HG02642 (cell line): ENCODE measurements around the gene CEP128.

Source experiments
- ATAC-seq: cut with Tn5 transposase; IDR thresholded peaks from one replicate; pipeline ENCODE4 v1.9.1; 2021; ENCODE audit warnings: mild to moderate bottlenecking; ENCODE audit not compliant: unreplicated experiment, poor library complexity

CEP128 gene

DNA sequence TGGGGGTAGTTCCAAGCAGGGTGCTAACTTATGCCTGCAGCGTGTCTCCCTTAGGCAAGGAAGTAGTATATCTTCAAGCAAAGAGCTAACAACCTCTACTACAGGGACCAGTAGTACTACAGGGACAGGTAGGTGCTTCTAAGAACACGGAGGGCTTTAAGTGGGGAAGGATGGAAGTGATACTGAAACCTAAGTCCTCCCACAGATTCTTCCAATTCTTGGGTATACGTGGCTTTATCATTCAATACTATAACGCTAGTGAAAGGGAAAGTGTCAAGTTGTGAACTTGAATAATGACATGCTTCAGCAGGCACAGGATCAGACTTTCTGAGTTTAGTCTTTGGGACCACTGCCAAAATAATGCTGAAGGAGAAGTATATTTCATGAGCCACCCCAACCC lies 241.7 kb downstream of the CEP128 start:
- no peak for ATAC-seq

DNA sequence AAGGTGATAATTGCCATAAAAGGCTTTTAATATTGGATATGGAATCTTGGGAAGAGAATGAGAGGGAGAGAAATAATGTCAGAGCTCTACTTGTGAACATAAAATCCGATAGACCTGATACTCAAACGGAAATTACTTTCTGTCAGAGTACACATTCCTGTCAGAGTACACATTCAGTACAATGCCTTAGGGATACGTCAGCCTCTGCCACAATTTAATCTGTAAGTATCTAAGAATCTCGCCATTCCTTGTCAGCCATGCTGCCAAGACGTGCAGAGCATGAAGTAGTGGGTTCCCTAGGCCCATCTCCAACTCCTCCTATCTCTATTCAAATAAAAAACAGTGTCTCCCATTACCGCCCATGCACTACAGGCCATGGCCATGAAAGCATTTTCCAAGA lies 242.6 kb downstream of the CEP128 start:
- no peak for ATAC-seq

GRCh38 chr14:80695869-80696268 lies 245.7 kb downstream of the CEP128 start:
- ATAC-seq: no peak

- ATAC-seq: no peak
Observed at GRCh38 chr14:80692903-80693302, 248.6 kb downstream of the CEP128 start.

DNA sequence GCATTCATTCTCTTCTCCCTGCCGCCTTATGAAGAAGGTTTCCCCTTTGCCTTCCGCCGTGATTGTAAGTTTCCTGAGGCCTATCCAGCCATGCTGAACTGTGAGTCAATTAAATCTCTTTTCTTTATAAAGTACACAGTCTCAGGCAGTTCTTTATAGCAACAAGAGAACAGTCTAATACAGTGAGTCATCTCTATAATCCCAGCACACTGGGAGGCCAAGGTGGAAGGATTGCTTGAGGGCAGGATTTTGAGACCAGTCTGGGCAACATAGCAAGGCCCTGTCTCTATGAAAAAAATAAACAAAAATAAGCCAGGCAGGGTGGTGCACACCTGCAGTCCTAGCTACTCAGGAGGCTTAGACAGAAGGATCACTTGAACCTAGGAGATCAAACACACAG lies 259.9 kb downstream of the CEP128 start:
- ATAC-seq: no peak

DNA sequence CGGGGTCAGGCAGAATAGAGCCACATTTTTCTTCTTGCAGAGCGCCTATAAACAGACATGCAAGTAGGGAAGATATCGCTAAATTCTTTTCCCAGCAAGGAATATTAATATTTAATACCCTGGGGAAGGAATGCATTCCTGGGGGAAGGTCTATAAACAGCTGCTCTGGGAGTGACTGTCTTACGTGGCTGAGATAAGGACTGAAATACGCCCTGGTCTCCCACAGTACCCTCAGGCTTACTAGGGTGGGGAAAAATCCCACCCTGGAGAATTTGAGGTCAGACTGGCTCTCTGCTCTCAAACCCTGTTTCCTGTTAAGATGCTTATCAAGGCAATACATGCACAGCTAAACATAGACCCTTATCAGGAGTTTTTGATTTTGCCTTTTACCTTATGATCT lies 262.3 kb downstream of the CEP128 start:
- ATAC-seq: no peak

DNA sequence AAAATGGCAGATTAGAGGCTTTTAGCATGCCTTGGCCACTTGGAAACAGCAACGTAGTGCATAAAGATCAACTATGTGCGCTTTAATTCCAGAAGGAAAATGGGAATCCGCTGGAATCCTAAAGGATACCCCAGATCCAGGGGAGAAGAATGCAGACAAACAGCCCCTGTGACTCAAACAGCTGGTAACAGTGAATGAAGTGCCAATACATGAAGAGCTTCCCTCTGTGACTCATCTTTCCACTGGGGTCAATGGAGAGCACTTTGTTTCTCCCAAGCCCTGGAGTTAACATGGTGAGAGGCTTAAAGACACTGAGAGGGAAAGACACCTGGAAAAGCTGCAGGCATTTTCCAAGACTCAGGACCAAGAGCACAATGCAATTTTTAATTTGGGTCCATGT lies 263.1 kb downstream of the CEP128 start:
- ATAC-seq: no peak

- ATAC-seq: no peak
Observed at GRCh38 chr14:80669426-80669825, 272.1 kb downstream of the CEP128 start.

DNA sequence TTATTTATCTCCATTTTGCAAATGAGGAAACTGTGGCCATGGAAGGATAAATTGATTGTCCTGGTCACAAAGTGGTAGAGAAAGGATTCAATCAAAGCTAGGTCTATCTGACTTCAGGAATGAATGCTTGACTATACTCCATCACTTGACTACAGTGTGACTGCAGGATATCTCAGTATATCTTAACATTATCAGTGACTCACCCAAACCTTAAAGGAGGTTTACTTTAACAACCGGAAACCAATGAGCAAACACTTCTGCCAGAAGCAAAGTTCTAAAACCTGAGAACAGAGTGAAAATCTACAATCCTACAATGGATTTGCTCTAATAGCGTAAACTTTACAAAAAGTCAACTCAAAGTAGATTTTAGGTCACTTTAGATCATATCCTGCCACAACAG lies 277.0 kb downstream of the CEP128 start:
- no peak for ATAC-seq

DNA sequence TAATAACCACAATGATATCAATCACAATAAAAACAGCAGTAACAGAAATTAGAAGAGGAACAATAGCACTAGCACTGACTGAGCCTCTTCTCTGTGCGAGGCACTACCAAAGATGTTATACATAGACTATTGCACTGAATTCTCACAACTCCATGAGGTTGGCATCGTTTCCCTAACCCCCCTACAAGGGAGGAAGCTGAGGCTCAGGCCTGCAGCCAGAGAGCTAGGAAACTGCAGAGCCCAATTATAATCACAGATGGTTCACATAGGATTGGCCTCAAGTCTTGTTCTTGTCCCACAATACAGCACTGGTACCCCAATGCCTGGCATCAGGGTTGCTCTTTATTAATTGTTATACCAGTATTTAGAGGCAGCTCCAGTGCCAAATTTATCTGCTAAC lies 278.0 kb downstream of the CEP128 start:
- ATAC-seq: no peak

- no peak for ATAC-seq
Observed at GRCh38 chr14:80659783-80660182, 281.8 kb downstream of the CEP128 start.

- no peak for ATAC-seq
Observed at GRCh38 chr14:80658733-80659132, 282.8 kb downstream of the CEP128 start.

- no peak for ATAC-seq
Observed at GRCh38 chr14:80658155-80658554, 283.4 kb downstream of the CEP128 start.

GRCh38 chr14:80653956-80654355 lies 287.6 kb downstream of the CEP128 start:
- ATAC-seq: no peak

DNA sequence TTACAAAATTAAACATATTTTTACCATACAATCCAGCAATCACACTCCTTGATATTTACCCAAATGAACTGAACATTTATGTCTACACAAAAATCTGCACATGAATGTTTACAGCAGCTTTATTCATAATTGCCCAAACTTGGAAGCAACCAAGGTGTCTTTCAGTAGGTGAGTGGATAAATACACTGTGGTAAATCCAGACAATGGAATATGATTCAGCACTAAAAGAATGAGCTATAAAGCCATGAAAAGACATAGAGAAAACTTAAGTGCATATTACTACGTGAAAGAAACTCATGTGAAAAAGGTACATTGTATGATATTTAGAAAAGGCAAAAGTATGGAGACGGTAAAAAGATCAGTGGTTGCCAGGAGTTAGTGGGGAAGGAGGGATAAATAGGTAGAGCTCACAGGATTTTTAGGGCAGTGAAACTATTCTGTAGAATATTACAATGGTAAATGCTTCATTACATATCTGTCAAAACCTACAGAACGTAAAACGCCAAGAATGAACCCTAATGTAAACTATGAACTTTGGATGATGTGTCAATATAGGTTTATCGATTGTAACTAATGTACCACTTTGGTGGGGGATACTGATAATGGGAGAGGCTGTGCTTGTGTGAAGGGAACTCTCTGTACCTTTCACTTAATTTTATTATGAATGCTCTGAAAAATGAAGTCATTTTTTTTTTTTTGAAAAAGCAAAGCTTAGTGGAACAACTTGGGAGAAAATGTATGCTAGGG lies 295.7 kb downstream of the CEP128 start:
- ATAC-seq: no peak

- ATAC-seq: no peak
Observed at GRCh38 chr14:80644826-80645225, 296.7 kb downstream of the CEP128 start.

DNA sequence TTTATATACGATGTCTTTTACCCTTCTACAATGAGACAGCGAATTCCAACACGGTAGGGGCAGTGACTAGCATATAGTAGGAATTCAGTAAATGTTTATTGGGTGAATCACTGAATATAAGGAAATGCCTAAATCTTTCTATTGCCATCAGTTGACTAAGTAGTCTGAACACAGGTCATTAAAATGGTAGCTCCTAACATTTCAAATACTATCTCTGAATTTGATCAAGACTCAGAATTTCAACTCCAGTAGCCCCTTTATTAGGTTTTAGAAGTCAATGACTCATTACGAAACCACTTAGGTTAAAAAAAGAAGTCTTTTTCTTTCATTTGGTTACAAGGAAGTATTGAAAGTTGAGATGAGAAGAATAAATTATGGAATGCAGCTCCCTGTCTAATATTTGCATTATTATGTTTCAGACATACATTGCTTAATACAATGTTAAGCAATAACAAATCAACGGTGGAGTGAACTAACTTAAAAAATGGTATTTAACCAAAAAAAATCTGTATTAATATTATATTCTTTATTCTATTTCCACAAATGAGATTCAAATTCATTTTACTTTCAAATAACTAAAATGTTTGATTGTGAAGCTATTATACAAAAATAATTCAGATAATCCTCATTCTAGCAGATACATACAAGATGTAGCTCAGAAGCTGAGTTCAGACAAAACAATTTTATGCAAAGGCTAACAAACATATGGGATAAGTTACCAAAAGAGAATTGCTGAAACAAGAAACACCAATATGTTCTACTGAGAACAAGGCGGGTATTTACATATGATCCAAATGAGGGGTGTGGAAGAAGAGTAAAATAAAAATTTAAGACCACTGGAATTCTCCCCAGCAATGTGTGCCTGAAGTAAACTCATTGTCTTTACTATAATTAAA lies 302.7 kb downstream of the CEP128 start:
- no peak for ATAC-seq

DNA sequence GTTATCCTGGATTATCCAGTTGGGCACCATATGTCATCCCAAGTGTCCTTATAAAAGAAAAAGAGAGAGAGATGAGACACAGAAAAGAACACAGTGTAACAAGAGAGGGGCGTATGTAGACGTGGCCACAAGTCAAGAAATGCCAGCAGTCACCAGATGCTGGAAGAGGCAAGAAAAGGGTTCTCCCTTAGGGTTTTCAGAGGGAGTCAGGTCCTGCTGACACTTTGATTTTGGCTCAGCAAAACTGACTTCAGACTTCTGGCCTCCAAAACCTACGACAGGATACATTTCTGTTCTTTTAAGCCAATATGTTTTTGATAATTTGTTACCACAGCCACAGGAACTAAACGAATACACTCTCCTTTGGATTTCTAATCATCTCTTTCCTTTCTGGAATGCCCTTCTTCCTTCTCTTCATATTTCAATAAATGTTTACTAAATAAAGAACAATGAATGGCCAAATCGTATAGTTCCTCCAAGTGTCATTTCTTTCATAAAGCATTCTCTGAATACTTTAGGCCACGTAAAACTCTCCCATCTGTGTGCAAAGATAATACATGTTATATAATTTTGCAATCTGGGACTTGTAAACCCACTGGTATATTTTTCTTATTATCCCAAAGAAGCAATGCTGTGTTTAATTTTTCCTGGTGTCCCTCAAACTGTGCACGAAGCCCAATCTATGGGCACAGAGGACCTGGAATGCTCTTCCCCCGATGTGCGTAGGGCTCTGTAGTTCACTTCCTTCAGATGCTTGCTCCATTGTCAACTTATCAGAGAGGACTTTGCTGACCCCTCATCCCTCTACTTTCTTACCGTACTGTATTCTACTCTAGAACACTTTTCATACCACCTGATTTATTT lies 303.6 kb downstream of the CEP128 start:
- no peak for ATAC-seq

DNA sequence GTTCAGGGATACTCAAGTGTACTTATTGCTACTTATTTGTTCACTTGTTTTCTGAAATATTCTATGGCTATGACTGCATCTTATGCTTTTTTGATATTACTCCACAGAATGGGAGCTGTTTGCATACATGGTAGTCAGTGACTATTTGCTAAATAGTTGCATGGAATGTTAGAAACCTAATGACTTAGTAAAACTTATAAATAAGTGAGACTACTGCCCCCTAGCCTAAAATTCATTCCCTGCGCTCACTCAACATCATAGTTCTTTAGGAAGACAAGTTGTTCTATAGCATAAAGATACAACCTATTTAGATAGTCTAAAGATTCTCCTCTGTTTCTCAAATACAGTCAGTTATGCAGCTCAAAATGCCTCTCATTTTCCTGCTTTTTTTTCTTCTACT lies 305.5 kb downstream of the CEP128 start:
- no peak for ATAC-seq

DNA sequence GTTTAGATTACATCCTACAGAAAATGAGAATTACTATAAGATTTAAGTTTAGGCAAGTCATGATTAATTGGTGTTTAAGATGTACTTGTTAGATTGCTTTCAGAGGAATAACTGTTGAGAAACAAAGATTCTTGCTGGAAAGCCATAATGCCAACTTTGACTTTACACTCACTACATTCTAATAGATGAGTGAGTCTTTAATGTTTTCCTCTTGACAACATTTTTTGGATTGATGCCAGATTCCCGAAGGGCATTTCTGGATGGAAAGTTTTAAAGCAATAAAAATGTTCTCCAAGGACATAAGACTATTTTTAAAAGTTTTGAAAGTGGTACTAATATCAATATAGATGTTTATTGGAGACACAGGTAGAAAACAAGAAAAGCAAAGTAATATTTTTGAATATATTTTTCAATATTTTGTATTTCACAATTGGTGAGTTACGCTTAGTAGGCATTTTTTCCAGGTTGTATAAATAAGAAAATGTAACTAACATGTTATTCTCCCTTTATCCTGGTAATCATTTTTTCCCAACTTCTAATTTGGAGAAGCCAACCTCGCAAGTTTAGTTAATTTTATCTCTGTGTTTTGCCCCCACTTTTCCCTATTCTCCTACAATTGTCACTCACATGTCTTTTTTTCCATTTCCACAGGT lies 307.3 kb downstream of the CEP128 start:
- no peak for ATAC-seq
